ENCODE measurements around the gene TMEM53. TPM values are rescaled to one million over a fixed set of nuclear protein-coding genes. Genes with fewer than 3 reads are reported as not detected.

TMEM53 gene
- total and polyA plus RNA-seq, 2 donors = 2.7 to 5.5 TPM

GRCh38 chr1:44679468-44679867 lies 5.2 kb upstream of the TMEM53 start:
- H3K27ac ChIP-seq (ENCODE audit: low read depth in 1 of 2, low read length in 1 of 2) = no peak overlapping the region
- no peaks in the 10 kb centered on the region for H3K36me3 ChIP-seq (ENCODE audit: control insufficient read depth in 2 of 2, insufficient read depth in 2 of 2, low read length in 1 of 2)
- no peaks in the 10 kb centered on the region for H3K27me3 ChIP-seq (ENCODE audit: control insufficient read depth in 2 of 2, insufficient read depth in 1 of 2, low read length in 1 of 2)
- H3K4me3 ChIP-seq (ENCODE audit: low read length in 2 of 2) = no peak overlapping the region
- H3K4me1 ChIP-seq (ENCODE audit: control insufficient read depth in 2 of 2, insufficient read depth in 2 of 2, low read length in 2 of 2) = peaks cover 5 to 15% of the 10 kb centered on the region in 2 donors
- WGBS = 98% methylated on average over 5 of the region's 5 CpGs
- DNase-seq (ENCODE audit: low read depth in 6 of 9, low spot score in 9 of 9) = no peak
- no peaks in the 10 kb centered on the region for H3K9me3 ChIP-seq (ENCODE audit: control insufficient read depth in 2 of 2, insufficient read depth in 1 of 2, low read length in 1 of 2)

GRCh38 chr1:44678626-44679025 lies 4.3 kb upstream of the TMEM53 start:
- Histone ChIP-seq H3K36me3 (ENCODE audit: control insufficient read depth in 2 of 2, insufficient read depth in 2 of 2, low read length in 1 of 2) (no peaks in the 10 kb centered on the region), H3K4me3 (ENCODE audit: low read length in 2 of 2) (no peak overlapping the region), H3K4me1 (ENCODE audit: control insufficient read depth in 2 of 2, insufficient read depth in 2 of 2, low read length in 2 of 2) (peaks cover 4 to 14% of the 10 kb centered on the region in 2 donors), H3K27ac (ENCODE audit: low read depth in 1 of 2, low read length in 1 of 2) (no peak overlapping the region), H3K9me3 (ENCODE audit: control insufficient read depth in 2 of 2, insufficient read depth in 1 of 2, low read length in 1 of 2) (no peaks in the 10 kb centered on the region), H3K27me3 (ENCODE audit: control insufficient read depth in 2 of 2, insufficient read depth in 1 of 2, low read length in 1 of 2) (no peaks in the 10 kb centered on the region)
- WGBS = 95% methylated on average over 4 of the region's 4 CpGs
- DNase-seq (ENCODE audit: low read depth in 6 of 9, low spot score in 9 of 9) = no peak

GRCh38 chr1:44678120-44678519 lies 3.8 kb upstream of the TMEM53 start:
- WGBS = 90% methylated on average over 2 of the region's 2 CpGs
- no peaks in the 10 kb centered on the region for H3K36me3 ChIP-seq (ENCODE audit: control insufficient read depth in 2 of 2, insufficient read depth in 2 of 2, low read length in 1 of 2)
- H3K4me1 ChIP-seq (ENCODE audit: control insufficient read depth in 2 of 2, insufficient read depth in 2 of 2, low read length in 2 of 2) = peaks cover 9 to 19% of the 10 kb centered on the region in 2 donors
- no peak overlapping the region for H3K27ac ChIP-seq (ENCODE audit: low read depth in 1 of 2, low read length in 1 of 2)
- no peak overlapping the region for H3K4me3 ChIP-seq (ENCODE audit: low read length in 2 of 2)
- no peaks in the 10 kb centered on the region for H3K9me3 ChIP-seq (ENCODE audit: control insufficient read depth in 2 of 2, insufficient read depth in 1 of 2, low read length in 1 of 2)
- no peaks in the 10 kb centered on the region for H3K27me3 ChIP-seq (ENCODE audit: control insufficient read depth in 2 of 2, insufficient read depth in 1 of 2, low read length in 1 of 2)
- no peak for DNase-seq (ENCODE audit: low read depth in 6 of 9, low spot score in 9 of 9)

GRCh38 chr1:44677201-44677766 lies 3.0 kb upstream of the TMEM53 start:
- Histone ChIP-seq H3K4me3 (ENCODE audit: low read length in 2 of 2) (no peak overlapping the region), H3K27ac (ENCODE audit: low read depth in 1 of 2, low read length in 1 of 2) (no peak overlapping the region), H3K9me3 (ENCODE audit: control insufficient read depth in 2 of 2, insufficient read depth in 1 of 2, low read length in 1 of 2) (no peaks in the 10 kb centered on the region), H3K4me1 (ENCODE audit: control insufficient read depth in 2 of 2, insufficient read depth in 2 of 2, low read length in 2 of 2) (peaks cover 11 to 27% of the 10 kb centered on the region in 2 donors), H3K36me3 (ENCODE audit: control insufficient read depth in 2 of 2, insufficient read depth in 2 of 2, low read length in 1 of 2) (no peaks in the 10 kb centered on the region), H3K27me3 (ENCODE audit: control insufficient read depth in 2 of 2, insufficient read depth in 1 of 2, low read length in 1 of 2) (no peaks in the 10 kb centered on the region)
- WGBS = 83% methylated on average over 6 of the region's 6 CpGs
- no peak for DNase-seq (ENCODE audit: low read depth in 6 of 9, low spot score in 9 of 9)

GRCh38 chr1:44676484-44677200 lies 2.4 kb upstream of the TMEM53 start:
- H3K36me3 ChIP-seq (ENCODE audit: control insufficient read depth in 2 of 2, insufficient read depth in 2 of 2, low read length in 1 of 2) = no peaks in the 10 kb centered on the region
- H3K4me1 ChIP-seq (ENCODE audit: control insufficient read depth in 2 of 2, insufficient read depth in 2 of 2, low read length in 2 of 2) = peaks cover 11 to 32% of the 10 kb centered on the region in 2 donors
- H3K9me3 ChIP-seq (ENCODE audit: control insufficient read depth in 2 of 2, insufficient read depth in 1 of 2, low read length in 1 of 2) = no peaks in the 10 kb centered on the region
- no peaks in the 10 kb centered on the region for H3K27me3 ChIP-seq (ENCODE audit: control insufficient read depth in 2 of 2, insufficient read depth in 1 of 2, low read length in 1 of 2)
- no peak overlapping the region for H3K4me3 ChIP-seq (ENCODE audit: low read length in 2 of 2)
- 60% methylated on average over 5 of the region's 5 CpGs for WGBS
- no peak for DNase-seq (ENCODE audit: low read depth in 6 of 9, low spot score in 9 of 9)
- peak overlapping the region in 1 of 2 donors; percentile 44 for H3K27ac ChIP-seq (ENCODE audit: low read depth in 1 of 2, low read length in 1 of 2)

- H3K4me3 ChIP-seq (ENCODE audit: low read length in 2 of 2) = peak overlapping the region in 1 of 2 donors; percentile 78
- no peak overlapping the region for H3K27ac ChIP-seq (ENCODE audit: low read depth in 1 of 2, low read length in 1 of 2)
- peaks cover 11 to 32% of the 10 kb centered on the region in 2 donors for H3K4me1 ChIP-seq (ENCODE audit: control insufficient read depth in 2 of 2, insufficient read depth in 2 of 2, low read length in 2 of 2)
- H3K36me3 ChIP-seq (ENCODE audit: control insufficient read depth in 2 of 2, insufficient read depth in 2 of 2, low read length in 1 of 2) = no peaks in the 10 kb centered on the region
- H3K27me3 ChIP-seq (ENCODE audit: control insufficient read depth in 2 of 2, insufficient read depth in 1 of 2, low read length in 1 of 2) = no peaks in the 10 kb centered on the region
- no peaks in the 10 kb centered on the region for H3K9me3 ChIP-seq (ENCODE audit: control insufficient read depth in 2 of 2, insufficient read depth in 1 of 2, low read length in 1 of 2)
- WGBS = 93% methylated on average over 7 of the region's 7 CpGs
- no peak for DNase-seq (ENCODE audit: low read depth in 6 of 9, low spot score in 9 of 9)
Observed at GRCh38 chr1:44675186-44675585, 905 bp upstream of the TMEM53 start.

- 3% methylated on average over 16 of the region's 16 CpGs for WGBS
- DNase-seq (ENCODE audit: low read depth in 6 of 9, low spot score in 9 of 9) = no peak
- Histone ChIP-seq H3K27me3 (ENCODE audit: control insufficient read depth in 2 of 2, insufficient read depth in 1 of 2, low read length in 1 of 2) (no peaks in the 10 kb centered on the region), H3K27ac (ENCODE audit: low read depth in 1 of 2, low read length in 1 of 2) (peak overlapping the region; percentile 8 to 25), H3K4me3 (ENCODE audit: low read length in 2 of 2) (peak overlapping the region; percentile 72 to 78), H3K4me1 (ENCODE audit: control insufficient read depth in 2 of 2, insufficient read depth in 2 of 2, low read length in 2 of 2) (peaks cover 11 to 32% of the 10 kb centered on the region in 2 donors), H3K36me3 (ENCODE audit: control insufficient read depth in 2 of 2, insufficient read depth in 2 of 2, low read length in 1 of 2) (no peaks in the 10 kb centered on the region), H3K9me3 (ENCODE audit: control insufficient read depth in 2 of 2, insufficient read depth in 1 of 2, low read length in 1 of 2) (no peaks in the 10 kb centered on the region)
Observed at GRCh38 chr1:44673675-44674112, 587 bp downstream of the TMEM53 start.

GRCh38 chr1:44672961-44673674 lies 1.2 kb downstream of the TMEM53 start:
- peaks cover 11 to 32% of the 10 kb centered on the region in 2 donors for H3K4me1 ChIP-seq (ENCODE audit: control insufficient read depth in 2 of 2, insufficient read depth in 2 of 2, low read length in 2 of 2)
- 90% methylated on average over 14 of the region's 14 CpGs for WGBS
- peak overlapping the region in 1 of 2 donors; percentile 8 for H3K27ac ChIP-seq (ENCODE audit: low read depth in 1 of 2, low read length in 1 of 2)
- DNase-seq (ENCODE audit: low read depth in 6 of 9, low spot score in 9 of 9) = no peak
- no peaks in the 10 kb centered on the region for H3K36me3 ChIP-seq (ENCODE audit: control insufficient read depth in 2 of 2, insufficient read depth in 2 of 2, low read length in 1 of 2)
- no peaks in the 10 kb centered on the region for H3K9me3 ChIP-seq (ENCODE audit: control insufficient read depth in 2 of 2, insufficient read depth in 1 of 2, low read length in 1 of 2)
- H3K27me3 ChIP-seq (ENCODE audit: control insufficient read depth in 2 of 2, insufficient read depth in 1 of 2, low read length in 1 of 2) = no peaks in the 10 kb centered on the region
- peak overlapping the region; percentile 72 to 78 for H3K4me3 ChIP-seq (ENCODE audit: low read length in 2 of 2)

Measured in thymus (tissue), 11 donors.